D721Med (cell line): Measurements from ENCODE around the gene RBM24.

ENCODE experiments used
- DNase-seq: peaks from one replicate; pipeline ENCODE4 v3.0.0; 2011; ENCODE audit warnings: low spot score; ENCODE audit not compliant: insufficient read length
- FAIRE-seq: peaks from 2 replicates; lab custom pipeline; 2011; peaks lifted over from hg19 to GRCh38; lab: Jason Lieb, UNC
- TF ChIP-seq, protein P1 (sequence below): IDR thresholded peaks from 2 replicates; pipeline ENCODE4 v1.5.1; 2012; ENCODE audit warnings: mild to moderate bottlenecking, control low read depth; ENCODE audit not compliant: insufficient read depth; ENCODE audit errors: missing control alignments

RBM24 gene

DNA sequence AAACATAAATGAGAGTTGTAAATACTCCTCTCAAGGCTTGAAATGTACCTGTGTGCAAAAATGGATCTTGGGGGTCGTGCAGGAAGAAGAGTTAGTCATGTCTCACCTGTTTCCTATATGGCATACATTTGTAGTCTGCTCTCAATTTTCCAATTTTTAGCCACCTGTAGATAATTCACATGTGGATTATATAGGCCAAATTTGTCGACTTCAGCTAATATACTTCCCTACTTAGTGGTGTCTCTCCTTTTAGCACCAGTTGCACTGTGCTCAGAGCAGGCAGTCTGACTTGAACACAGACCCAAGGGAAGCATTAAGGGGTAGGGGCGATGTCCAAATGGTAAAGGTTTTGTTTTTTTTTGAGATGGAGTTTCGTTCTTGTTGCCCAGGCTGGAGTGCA is 1.9 kb downstream of the RBM24 start:
- DNase-seq, result no peak
- no peak for FAIRE-seq
- TF ChIP-seq, protein P1, sequence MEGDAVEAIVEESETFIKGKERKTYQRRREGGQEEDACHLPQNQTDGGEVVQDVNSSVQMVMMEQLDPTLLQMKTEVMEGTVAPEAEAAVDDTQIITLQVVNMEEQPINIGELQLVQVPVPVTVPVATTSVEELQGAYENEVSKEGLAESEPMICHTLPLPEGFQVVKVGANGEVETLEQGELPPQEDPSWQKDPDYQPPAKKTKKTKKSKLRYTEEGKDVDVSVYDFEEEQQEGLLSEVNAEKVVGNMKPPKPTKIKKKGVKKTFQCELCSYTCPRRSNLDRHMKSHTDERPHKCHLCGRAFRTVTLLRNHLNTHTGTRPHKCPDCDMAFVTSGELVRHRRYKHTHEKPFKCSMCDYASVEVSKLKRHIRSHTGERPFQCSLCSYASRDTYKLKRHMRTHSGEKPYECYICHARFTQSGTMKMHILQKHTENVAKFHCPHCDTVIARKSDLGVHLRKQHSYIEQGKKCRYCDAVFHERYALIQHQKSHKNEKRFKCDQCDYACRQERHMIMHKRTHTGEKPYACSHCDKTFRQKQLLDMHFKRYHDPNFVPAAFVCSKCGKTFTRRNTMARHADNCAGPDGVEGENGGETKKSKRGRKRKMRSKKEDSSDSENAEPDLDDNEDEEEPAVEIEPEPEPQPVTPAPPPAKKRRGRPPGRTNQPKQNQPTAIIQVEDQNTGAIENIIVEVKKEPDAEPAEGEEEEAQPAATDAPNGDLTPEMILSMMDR, result no peak

DNA sequence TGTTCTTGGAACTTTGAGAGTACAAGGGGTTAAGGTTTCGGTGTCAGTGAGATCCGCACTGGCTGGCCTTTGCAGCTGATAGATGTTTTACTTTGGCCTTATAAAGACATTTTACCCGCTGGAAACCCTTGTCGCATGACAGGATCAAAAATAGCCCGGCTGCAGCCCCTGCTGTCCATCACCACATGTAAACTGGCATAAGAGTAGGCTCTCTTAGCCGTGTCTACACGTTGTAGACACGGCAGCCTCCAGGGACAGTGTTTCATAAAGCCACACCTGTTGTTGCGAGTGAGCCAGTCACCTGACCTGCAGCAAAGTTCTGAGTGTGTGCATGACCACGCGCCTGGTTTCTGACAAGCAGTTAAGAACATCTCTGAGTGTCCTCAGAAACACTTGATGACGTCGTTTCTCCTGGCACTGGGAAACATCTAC is 8.5 kb downstream of the RBM24 start:
- DNase-seq, result no peak
- TF ChIP-seq, protein P1, result no peak
- FAIRE-seq, result no peak

DNA sequence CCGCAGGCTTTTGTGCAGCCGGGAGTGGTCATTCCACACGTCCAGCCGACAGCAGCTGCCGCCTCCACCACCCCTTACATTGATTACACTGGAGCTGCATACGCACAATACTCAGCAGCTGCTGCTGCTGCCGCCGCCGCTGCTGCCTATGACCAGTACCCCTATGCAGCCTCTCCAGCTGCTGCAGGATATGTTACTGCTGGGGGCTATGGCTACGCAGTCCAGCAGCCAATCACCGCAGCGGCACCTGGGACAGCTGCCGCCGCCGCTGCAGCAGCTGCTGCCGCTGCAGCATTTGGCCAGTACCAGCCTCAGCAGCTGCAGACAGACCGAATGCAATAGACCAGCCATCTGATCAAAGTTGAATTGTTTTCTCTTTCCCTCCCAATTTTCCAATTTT is 10.6 kb downstream of the RBM24 start:
- FAIRE-seq, result no peak
- DNase-seq, result no peak
- TF ChIP-seq, protein P1, result no peak

- no peak for DNase-seq
- FAIRE-seq, result no peak
- TF ChIP-seq, protein P1, result no peak
Measured at GRCh38 chr6:17292600-17293133, 11.5 kb downstream of the RBM24 start.

DNA sequence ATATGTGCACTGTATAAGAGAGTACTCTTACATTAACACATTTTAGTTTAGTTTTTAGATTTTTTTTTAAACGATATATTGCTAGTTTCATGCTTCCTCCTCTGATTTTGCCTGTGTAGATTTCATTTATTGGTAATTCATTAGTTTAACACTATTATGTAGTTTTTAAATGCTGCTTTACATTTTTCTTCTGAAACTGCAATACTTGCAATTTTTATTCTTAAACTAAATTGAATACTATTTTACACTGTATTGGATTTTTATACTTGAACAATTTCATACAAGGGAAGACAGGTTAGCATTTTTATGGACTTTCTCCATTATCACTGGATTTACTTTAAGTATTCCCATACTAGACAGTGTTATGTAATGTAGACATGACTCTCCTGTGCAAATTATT is 12.2 kb downstream of the RBM24 start:
- TF ChIP-seq, protein P1, result no peak
- DNase-seq (no peak), FAIRE-seq (no peak)

GRCh38 chr6:17297271-17298080 is 16.3 kb downstream of the RBM24 start:
- TF ChIP-seq, protein P1, result no peak
- DNase-seq (no peak), FAIRE-seq (no peak)

DNA sequence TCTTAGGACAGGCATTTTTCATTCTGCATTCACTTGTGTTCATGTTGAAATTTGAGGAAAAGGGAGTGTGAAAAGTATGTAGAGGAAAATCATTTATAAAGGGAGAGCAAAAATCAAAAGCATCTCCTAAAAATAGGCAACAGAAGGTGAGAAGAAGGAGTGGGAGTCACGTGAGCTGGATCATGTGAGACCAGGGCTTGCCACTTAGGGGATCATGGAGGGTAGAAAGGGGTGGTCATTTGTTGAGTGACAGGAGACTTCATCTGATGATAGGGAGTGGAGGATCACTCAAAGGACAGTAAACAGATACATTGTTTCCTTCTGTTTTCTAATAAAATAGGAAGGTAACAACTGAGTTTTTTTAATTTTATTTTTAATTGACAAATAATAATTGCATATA is 17.1 kb downstream of the RBM24 start:
- DNase-seq, result no peak
- TF ChIP-seq, protein P1, result no peak
- no peak for FAIRE-seq
